Skeletal muscle cell (primary cell): ENCODE data around the gene EIF2A.
"Not testable (repeated sequence)": the region's sequence is repeated elsewhere in the genome, so short reads cannot be mapped to it uniquely, and the experiment has no call there.

Experiments
- DNase-seq: peaks from one replicate; pipeline ENCODE4 v3.0.0-alpha.2; 2010; ENCODE audit warnings: low read depth
- H3K4me3 ChIP-seq: 2 replicates; pipeline ENCODE4 v1.5.1; 2011; ENCODE audit warnings: low read depth, mild to moderate bottlenecking, control low read depth, low read length, moderate library complexity

EIF2A gene

GRCh38 chr3:150597646-150598045 lies 51.1 kb downstream of the EIF2A start:
- no peak overlapping the region for H3K4me3 ChIP-seq
- DNase-seq = no peak

- no peak for DNase-seq
- no peak overlapping the region for H3K4me3 ChIP-seq
Measured at GRCh38 chr3:150599611-150600297, 53.2 kb downstream of the EIF2A start.

- not testable (repeated sequence) for H3K4me3 ChIP-seq, DNase-seq
Measured at GRCh38 chr3:150600647-150601530, 54.3 kb downstream of the EIF2A start.

- H3K4me3 ChIP-seq = peak overlapping the region; percentile 66
- DNase-seq = no peak
Measured at GRCh38 chr3:150602426-150603152, 56.0 kb downstream of the EIF2A start.

- peak within 1 kb of the TSS; percentile 66 for H3K4me3 ChIP-seq
- peak; percentile 88 for DNase-seq
Measured at GRCh38 chr3:150603153-150603979, 56.8 kb downstream of the EIF2A start, which contains the start of gene SELENOT. TSS of gene SELENOT (plus strand) at chr3:150603321. CDS start at chr3:150603363, 42 bp downstream.

- DNase-seq = no peak
- peak overlapping the region; percentile 66 for H3K4me3 ChIP-seq
Measured at GRCh38 chr3:150603980-150604319, 57.4 kb downstream of the EIF2A start.

GRCh38 chr3:150605998-150606641 lies 59.5 kb downstream of the EIF2A start:
- DNase-seq = no peak
- H3K4me3 ChIP-seq = no peak overlapping the region

GRCh38 chr3:150607267-150608065 lies 60.9 kb downstream of the EIF2A start:
- no peak overlapping the region for H3K4me3 ChIP-seq
- DNase-seq = no peak

- DNase-seq = no peak
- no peak overlapping the region for H3K4me3 ChIP-seq
Measured at GRCh38 chr3:150609988-150610387, 63.4 kb downstream of the EIF2A start.

GRCh38 chr3:150610785-150611184 lies 64.2 kb downstream of the EIF2A start:
- DNase-seq = no peak
- H3K4me3 ChIP-seq = no peak overlapping the region

GRCh38 chr3:150611666-150612065 lies 65.1 kb downstream of the EIF2A start:
- no peak for DNase-seq
- no peak overlapping the region for H3K4me3 ChIP-seq

GRCh38 chr3:150612494-150612893 lies 65.9 kb downstream of the EIF2A start:
- DNase-seq = no peak
- H3K4me3 ChIP-seq = no peak overlapping the region

- DNase-seq = no peak
Measured at GRCh38 chr3:150613034-150613433, 66.4 kb downstream of the EIF2A start.

GRCh38 chr3:150613709-150614480 lies 67.3 kb downstream of the EIF2A start:
- DNase-seq = no peak
- H3K4me3 ChIP-seq = no peak overlapping the region

More at GRCh38 chr3:150613034-150613433, 66.4 kb downstream of the EIF2A start:
- no peak overlapping the region for H3K4me3 ChIP-seq

- DNase-seq = no peak
- H3K4me3 ChIP-seq = no peak overlapping the region
Measured at GRCh38 chr3:150620002-150620689, 73.6 kb downstream of the EIF2A start.

GRCh38 chr3:150622955-150623354 lies 76.4 kb downstream of the EIF2A start:
- not testable (repeated sequence) for H3K4me3 ChIP-seq, DNase-seq

- DNase-seq = no peak
- H3K4me3 ChIP-seq = no peak overlapping the region
Measured at GRCh38 chr3:150623945-150624344, 77.4 kb downstream of the EIF2A start.
